ENCODE results near the gene FAM171A2. TPM values are rescaled to one million over a fixed set of nuclear protein-coding genes. Genes with fewer than 3 reads are reported as not detected.

The FAM171A2 gene
- total RNA-seq, 1 experiment from 2014 or later, result 27.5 TPM

DNA sequence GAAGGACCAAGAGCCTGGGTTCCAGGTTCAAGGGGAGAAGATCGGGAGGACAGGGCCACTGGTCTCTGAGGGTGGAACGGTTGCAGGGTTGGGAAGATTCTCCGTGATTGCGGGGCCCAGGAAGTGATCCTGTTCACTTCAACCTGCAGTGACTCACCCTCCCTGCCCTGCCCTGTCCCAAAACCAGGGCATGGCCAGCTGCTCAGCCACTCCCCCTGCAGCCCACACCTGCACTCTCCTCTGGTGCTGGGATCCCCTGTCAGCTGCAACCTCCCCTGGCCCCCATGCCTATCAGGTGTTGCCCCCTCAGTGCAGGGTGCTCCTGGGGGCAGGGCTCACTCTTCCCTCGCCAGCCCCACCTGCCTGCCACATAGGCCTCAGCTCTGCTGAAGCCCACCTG lies 54.2 kb downstream of the FAM171A2 start:
- Histone ChIP-seq H3K27me3 (ENCODE audit: insufficient read depth, low read length) (peaks cover 5% of the 10 kb centered on the region; the same call in 1 of the 2 replicates), H2AK5ac (ENCODE audit: insufficient read length, low read length) (no peak overlapping the region), H4K20me1 (ENCODE audit: control insufficient read depth, insufficient read depth, insufficient read length) (no peaks in the 10 kb centered on the region), H3K9ac (ENCODE audit: extremely low read depth, insufficient read length, low read length) (no peak overlapping the region), H3K4me1 (ENCODE audit: insufficient read depth, low read length) (peaks cover 7% of the 10 kb centered on the region; the same call in 1 of the 2 replicates), H3K27ac (ENCODE audit: insufficient read length, low read depth, low read length) (no peak overlapping the region), H2BK12ac (ENCODE audit: insufficient read length, low read depth, low read length) (no peak overlapping the region), H3K4ac (ENCODE audit: low read depth, low read length) (no peak overlapping the region), H3T11ph (ENCODE audit: low read length) (no peak overlapping the region), H2BK5ac (ENCODE audit: insufficient read length, low read length) (no peak overlapping the region), H3K56ac (ENCODE audit: insufficient read length, low read depth, low read length) (no peak overlapping the region), H3K18ac (ENCODE audit: insufficient read length, low read depth, low read length) (no peak overlapping the region), H3K79me1 (ENCODE audit: insufficient read depth, low read depth, low read length, poor library complexity, severe bottlenecking) (no peaks in the 10 kb centered on the region), H2BK120ac (ENCODE audit: low read depth, low read length, poor library complexity, severe bottlenecking) (no peak overlapping the region), H4K8ac (replicated peaks; ENCODE audit: insufficient read length, low read depth, low read length) (no peak overlapping the region), H3K79me2 (ENCODE audit: insufficient read depth, low read length) (no peaks in the 10 kb centered on the region), H4K5ac (ENCODE audit: insufficient read length, low read depth, low read length) (no peak overlapping the region), H2AFZ (ENCODE audit: low read length) (no peak overlapping the region), H3K23me2 (ENCODE audit: insufficient read length, low read depth, low read length, poor library complexity, severe bottlenecking) (peaks cover 9% of the 10 kb centered on the region), H3K23ac (ENCODE audit: insufficient read length, low read depth, low read length) (no peak overlapping the region), H3K9me3 (ENCODE audit: control insufficient read depth, low read depth, low read length) (no peaks in the 10 kb centered on the region), H3K14ac (ENCODE audit: insufficient read depth, low read length) (no peak overlapping the region), H2BK15ac (ENCODE audit: low read depth, low read length) (no peak overlapping the region), H2BK20ac (ENCODE audit: low read depth, low read length, poor library complexity, severe bottlenecking) (no peak overlapping the region), H3K4me2 (ENCODE audit: insufficient read depth, insufficient read length, low read length) (peak overlapping the region; percentile 65), H4K91ac (ENCODE audit: insufficient read length, low read depth, low read length) (no peak overlapping the region)
- peak; percentile 69 for DNase-seq
- H3K9me3 Mint-ChIP-seq, result no peaks in the 10 kb centered on the region
- H3K4me3 Mint-ChIP-seq, result peak overlapping the region; percentile 50 to 81
- TF ChIP-seq, protein P1, sequence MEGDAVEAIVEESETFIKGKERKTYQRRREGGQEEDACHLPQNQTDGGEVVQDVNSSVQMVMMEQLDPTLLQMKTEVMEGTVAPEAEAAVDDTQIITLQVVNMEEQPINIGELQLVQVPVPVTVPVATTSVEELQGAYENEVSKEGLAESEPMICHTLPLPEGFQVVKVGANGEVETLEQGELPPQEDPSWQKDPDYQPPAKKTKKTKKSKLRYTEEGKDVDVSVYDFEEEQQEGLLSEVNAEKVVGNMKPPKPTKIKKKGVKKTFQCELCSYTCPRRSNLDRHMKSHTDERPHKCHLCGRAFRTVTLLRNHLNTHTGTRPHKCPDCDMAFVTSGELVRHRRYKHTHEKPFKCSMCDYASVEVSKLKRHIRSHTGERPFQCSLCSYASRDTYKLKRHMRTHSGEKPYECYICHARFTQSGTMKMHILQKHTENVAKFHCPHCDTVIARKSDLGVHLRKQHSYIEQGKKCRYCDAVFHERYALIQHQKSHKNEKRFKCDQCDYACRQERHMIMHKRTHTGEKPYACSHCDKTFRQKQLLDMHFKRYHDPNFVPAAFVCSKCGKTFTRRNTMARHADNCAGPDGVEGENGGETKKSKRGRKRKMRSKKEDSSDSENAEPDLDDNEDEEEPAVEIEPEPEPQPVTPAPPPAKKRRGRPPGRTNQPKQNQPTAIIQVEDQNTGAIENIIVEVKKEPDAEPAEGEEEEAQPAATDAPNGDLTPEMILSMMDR (conservative IDR thresholded peaks at IDR 0.05), result 0 out of 3 replicates have a peak, but pooled peaks have one; percentile 18
- no peak overlapping the region for H3K27ac Mint-ChIP-seq
- peaks cover 34 to 49% of the 10 kb centered on the region in 2 experiments for H3K4me1 Mint-ChIP-seq
- no CpG with 5 or more reads among the region's 5 CpGs for WGBS (ENCODE audit: extremely low coverage, insufficient read length, low lambda C conversion rate)
- H3K27me3 Mint-ChIP-seq (ENCODE audit: low read depth), result peaks cover 34% of the 10 kb centered on the region
- H3K36me3 Mint-ChIP-seq (ENCODE audit: insufficient read depth in 1 of 3, low read depth in 3 of 3), result 0 out of 7 replicates have a peak, but pooled peaks cover 0 to 2% (median 0%) of the 10 kb centered on the region in 3 experiments

Data from H9 (cell line).